Activated T-cell treated with anti-CD3 and anti-CD28 coated beads, Interleukin-2, amount 50 U/mL, for 4 hours (primary cell): ENCODE results near the gene PDS5A. TPM values are rescaled to one million over a fixed set of nuclear protein-coding genes. Genes with fewer than 3 reads are reported as not detected.
"Not testable (repeated sequence)": the region's sequence is repeated elsewhere in the genome, so short reads cannot be mapped to it uniquely, and the experiment has no call there.

Experiments used
- ATAC-seq, 2 donors: fragments of 200-7000 bp; cut with Tn5 transposase; one replicate each; pipeline ENCODE4 v1.10.0; 2021
- DNase-seq: peaks from one replicate; pipeline ENCODE4 v3.0.0-alpha.2; 2020
- H3K27me3 Mint-ChIP-seq: one replicate; pipeline ENCODE4 v1.8.0; 2021; ENCODE audit warnings: low read depth, mixed read lengths
- H3K36me3 Mint-ChIP-seq: one replicate; pipeline ENCODE4 v1.8.0; 2022; ENCODE audit warnings: mixed read lengths; ENCODE audit not compliant: insufficient read depth
- H3K4me1 Mint-ChIP-seq: one replicate; pipeline ENCODE4 v1.8.0; 2021; ENCODE audit warnings: low read depth, mixed read lengths
- H3K4me3 Mint-ChIP-seq: one replicate; pipeline ENCODE4 v1.8.0; 2021; ENCODE audit warnings: mild to moderate bottlenecking, moderate library complexity, mixed read lengths
- H3K9me3 Mint-ChIP-seq: one replicate; pipeline ENCODE4 v1.8.0; 2021; ENCODE audit warnings: mixed read lengths
- total RNA-seq, 3 donors: library from RNA; stranded (reverse); gene quantifications; one replicate each; pipeline ENCODE4 v1.2.1, GENCODE V29; 2021

The PDS5A gene
- total RNA-seq, 3 donors from 2014 or later = 97.5 to 106 (median 99.2) TPM

- H3K27me3 Mint-ChIP-seq = peaks cover 2% of the 10 kb centered on the region
- no peak overlapping the region for H3K4me3 Mint-ChIP-seq
- H3K4me1 Mint-ChIP-seq = no peaks in the 10 kb centered on the region
- no peak for DNase-seq
- H3K9me3 Mint-ChIP-seq = no peaks in the 10 kb centered on the region
- H3K36me3 Mint-ChIP-seq = no peaks in the 10 kb centered on the region
- ATAC-seq = no peak
These were observed 163.1 kb downstream of the PDS5A start for GRCh38 chr4:39814403-39815185.

DNA sequence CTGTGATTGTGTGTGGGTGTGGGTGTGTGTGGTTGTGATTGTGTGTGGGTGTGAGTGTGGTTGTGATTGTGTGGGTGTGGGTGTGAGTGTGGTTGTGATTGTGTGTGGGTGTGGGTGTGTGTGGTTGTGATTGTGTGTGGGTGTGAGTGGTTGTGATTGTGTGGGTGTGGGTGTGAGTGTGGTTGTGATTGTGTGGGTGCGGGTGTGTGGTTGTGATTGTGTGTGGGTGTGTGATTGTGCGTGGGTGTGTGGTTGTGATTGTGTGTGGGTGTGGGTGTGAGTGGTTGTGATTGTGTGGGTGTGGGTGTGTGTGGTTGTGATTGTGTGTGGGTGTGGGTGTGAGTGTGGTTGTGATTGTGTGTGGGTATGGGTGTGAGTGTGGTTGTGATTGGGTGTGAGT lies 163.9 kb downstream of the PDS5A start:
- not testable (repeated sequence) for H3K9me3 Mint-ChIP-seq, H3K36me3 Mint-ChIP-seq, H3K4me3 Mint-ChIP-seq, DNase-seq, H3K27me3 Mint-ChIP-seq, ATAC-seq, H3K4me1 Mint-ChIP-seq

DNA sequence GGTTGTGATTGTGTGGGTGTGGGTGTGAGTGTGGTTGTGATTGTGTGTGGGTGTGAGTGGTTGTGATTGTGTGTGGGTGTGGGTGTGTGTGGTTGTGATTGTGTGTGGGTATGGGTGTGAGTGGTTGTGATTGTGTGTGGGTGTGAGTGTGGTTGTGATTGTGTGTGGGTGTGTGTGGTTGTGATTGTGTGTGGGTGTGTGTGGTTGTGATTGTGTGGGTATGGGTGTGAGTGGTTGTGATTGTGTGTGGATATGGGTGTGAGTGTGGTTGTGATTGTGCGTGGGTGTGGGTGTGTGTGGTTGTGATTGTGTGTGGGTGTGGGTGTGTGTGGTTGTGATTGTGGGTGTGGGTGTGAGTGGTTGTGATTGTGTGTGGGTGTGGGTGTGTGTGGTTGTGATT lies 164.7 kb downstream of the PDS5A start:
- H3K4me3 Mint-ChIP-seq, ATAC-seq, H3K9me3 Mint-ChIP-seq, H3K36me3 Mint-ChIP-seq, DNase-seq, H3K4me1 Mint-ChIP-seq, H3K27me3 Mint-ChIP-seq: not testable (repeated sequence)

DNA sequence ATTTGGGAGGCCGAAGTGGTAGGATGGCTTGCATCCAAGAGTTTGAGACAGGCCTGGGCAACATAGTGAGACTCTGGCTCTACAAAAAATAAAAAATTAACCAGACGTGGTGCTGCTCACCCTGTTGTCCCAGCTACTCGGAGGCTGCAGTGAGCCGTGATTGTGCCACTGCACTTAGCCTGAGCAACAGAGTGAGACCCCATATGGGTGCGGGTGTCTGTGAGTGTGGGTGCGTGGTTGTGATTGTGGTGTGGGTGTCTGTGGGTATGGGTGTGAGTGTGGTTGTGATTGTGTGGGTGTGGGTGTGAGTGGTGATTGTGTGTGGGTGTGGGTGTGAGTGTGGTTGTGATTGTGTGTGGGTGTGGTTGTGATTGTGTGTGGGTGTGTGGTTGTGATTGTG lies 165.2 kb downstream of the PDS5A start:
- H3K36me3 Mint-ChIP-seq = no peaks in the 10 kb centered on the region
- H3K4me3 Mint-ChIP-seq = peak overlapping the region; percentile 48
- H3K27me3 Mint-ChIP-seq = peaks cover 2% of the 10 kb centered on the region
- DNase-seq (no peak), ATAC-seq (peak in 1 of 2 donors; percentile 7)
- no peaks in the 10 kb centered on the region for H3K9me3 Mint-ChIP-seq
- H3K4me1 Mint-ChIP-seq = no peaks in the 10 kb centered on the region

- Mint-ChIP-seq H3K27me3 (peaks cover 2% of the 10 kb centered on the region), H3K4me3 (no peak overlapping the region), H3K9me3 (no peaks in the 10 kb centered on the region), H3K4me1 (no peaks in the 10 kb centered on the region), H3K36me3 (no peaks in the 10 kb centered on the region)
- ATAC-seq = no peak
- no peak for DNase-seq
These were observed 169.4 kb downstream of the PDS5A start for GRCh38 chr4:39808231-39808749.

GRCh38 chr4:39802005-39802404 lies 175.7 kb downstream of the PDS5A start:
- no peaks in the 10 kb centered on the region for H3K36me3 Mint-ChIP-seq
- H3K4me1 Mint-ChIP-seq = no peaks in the 10 kb centered on the region
- H3K4me3 Mint-ChIP-seq = no peak overlapping the region
- DNase-seq = no peak
- no peak for ATAC-seq
- H3K27me3 Mint-ChIP-seq = no peaks in the 10 kb centered on the region
- no peaks in the 10 kb centered on the region for H3K9me3 Mint-ChIP-seq

- H3K4me1 Mint-ChIP-seq = not testable (repeated sequence)
These were observed 184.7 kb downstream of the PDS5A start for GRCh38 chr4:39792976-39793375.

GRCh38 chr4:39792529-39792928 lies 185.2 kb downstream of the PDS5A start:
- no peaks in the 10 kb centered on the region for H3K27me3 Mint-ChIP-seq
- DNase-seq (no peak), ATAC-seq (no peak)
- H3K4me1 Mint-ChIP-seq = no peaks in the 10 kb centered on the region
- no peaks in the 10 kb centered on the region for H3K36me3 Mint-ChIP-seq
- no peaks in the 10 kb centered on the region for H3K9me3 Mint-ChIP-seq
- no peak overlapping the region for H3K4me3 Mint-ChIP-seq

More at GRCh38 chr4:39792976-39793375, 184.7 kb downstream of the PDS5A start:
- H3K36me3 Mint-ChIP-seq, H3K4me3 Mint-ChIP-seq, ATAC-seq, H3K9me3 Mint-ChIP-seq, H3K27me3 Mint-ChIP-seq, DNase-seq: not testable (repeated sequence)

- Mint-ChIP-seq H3K4me1 (no peaks in the 10 kb centered on the region), H3K4me3 (no peak overlapping the region), H3K27me3 (no peaks in the 10 kb centered on the region), H3K9me3 (no peaks in the 10 kb centered on the region), H3K36me3 (no peaks in the 10 kb centered on the region)
- DNase-seq (no peak), ATAC-seq (no peak)
These were observed 185.6 kb downstream of the PDS5A start for GRCh38 chr4:39792128-39792527.

- Mint-ChIP-seq H3K4me3 (no peak overlapping the region), H3K9me3 (no peaks in the 10 kb centered on the region), H3K4me1 (no peaks in the 10 kb centered on the region), H3K27me3 (no peaks in the 10 kb centered on the region), H3K36me3 (peaks cover 3% of the 10 kb centered on the region)
- no peak for DNase-seq
- ATAC-seq = no peak
These were observed 190.9 kb downstream of the PDS5A start for GRCh38 chr4:39786838-39787237.

DNA sequence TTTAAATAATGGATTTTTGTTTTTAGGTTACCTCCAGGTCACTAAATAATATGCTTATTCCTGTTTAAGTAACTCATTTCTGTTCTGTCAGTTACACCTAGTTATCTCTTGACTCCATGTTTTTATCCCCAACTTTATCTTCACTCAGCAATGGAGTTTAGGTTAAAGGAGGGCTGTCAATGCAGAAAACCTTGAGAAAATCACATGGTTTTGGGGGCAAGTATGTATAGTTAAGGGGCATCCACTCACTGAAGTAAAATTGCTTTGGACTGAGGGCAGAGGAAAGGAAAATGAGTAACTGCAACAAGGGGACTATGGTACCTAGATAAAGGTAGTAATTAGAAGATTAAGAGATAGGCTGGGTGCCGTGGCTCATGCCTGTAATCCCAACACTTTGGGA lies 192.6 kb downstream of the PDS5A start:
- no peak for DNase-seq
- no peaks in the 10 kb centered on the region for H3K9me3 Mint-ChIP-seq
- H3K4me3 Mint-ChIP-seq = no peak overlapping the region
- peaks cover 8% of the 10 kb centered on the region for H3K36me3 Mint-ChIP-seq
- ATAC-seq = no peak
- no peaks in the 10 kb centered on the region for H3K4me1 Mint-ChIP-seq
- H3K27me3 Mint-ChIP-seq = no peaks in the 10 kb centered on the region

- H3K4me3 Mint-ChIP-seq, DNase-seq, H3K9me3 Mint-ChIP-seq, H3K4me1 Mint-ChIP-seq, ATAC-seq, H3K27me3 Mint-ChIP-seq: not testable (repeated sequence)
- peaks cover 16% of the 10 kb centered on the region for H3K36me3 Mint-ChIP-seq
These were observed 195.7 kb downstream of the PDS5A start for GRCh38 chr4:39781988-39782387.

Other genes starting within 250 kb of the PDS5A start
- 10 to 100 TPM; 10.3 to 15.9 (median 11.9) TPM for gene N4BP2, start 78.9 kb upstream of the PDS5A start, total RNA-seq
- 100 to 1,000 TPM; 164 to 204 (median 170) TPM for gene RHOH, start 219.1 kb upstream of the PDS5A start, total RNA-seq